Measurements from ENCODE around the gene ACAD11.

DNA sequence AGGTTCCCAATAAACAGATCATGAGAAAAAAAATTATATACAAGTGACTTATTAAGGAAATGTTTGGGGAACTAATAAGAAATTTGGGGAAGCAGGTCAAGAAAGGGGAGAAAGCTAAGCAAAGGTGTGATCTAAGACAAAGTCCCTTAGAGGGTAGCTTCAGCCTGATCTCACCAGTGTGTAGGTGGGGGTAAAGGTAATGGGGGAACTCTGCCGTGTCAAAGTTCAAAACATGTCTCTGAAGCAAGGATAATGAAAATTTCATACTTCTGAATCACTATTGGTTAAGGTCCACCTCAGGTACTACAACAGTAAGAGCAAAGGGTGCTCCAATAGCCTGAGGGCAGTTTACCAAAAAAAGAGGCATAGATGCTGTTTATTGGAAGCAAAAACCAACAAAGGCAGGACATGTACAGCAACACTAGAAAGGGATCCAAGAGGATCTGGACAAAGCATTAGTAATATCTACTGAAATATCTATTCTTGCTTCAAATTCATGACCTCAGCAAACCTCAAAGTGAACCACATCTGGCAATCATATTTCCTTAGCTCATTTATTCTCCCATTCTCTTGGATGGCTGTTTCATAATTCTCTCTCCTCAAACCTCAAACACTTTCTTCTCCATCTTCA, 6.9 kb downstream of the ACAD11 start:
- TF ChIP-seq, protein P1, sequence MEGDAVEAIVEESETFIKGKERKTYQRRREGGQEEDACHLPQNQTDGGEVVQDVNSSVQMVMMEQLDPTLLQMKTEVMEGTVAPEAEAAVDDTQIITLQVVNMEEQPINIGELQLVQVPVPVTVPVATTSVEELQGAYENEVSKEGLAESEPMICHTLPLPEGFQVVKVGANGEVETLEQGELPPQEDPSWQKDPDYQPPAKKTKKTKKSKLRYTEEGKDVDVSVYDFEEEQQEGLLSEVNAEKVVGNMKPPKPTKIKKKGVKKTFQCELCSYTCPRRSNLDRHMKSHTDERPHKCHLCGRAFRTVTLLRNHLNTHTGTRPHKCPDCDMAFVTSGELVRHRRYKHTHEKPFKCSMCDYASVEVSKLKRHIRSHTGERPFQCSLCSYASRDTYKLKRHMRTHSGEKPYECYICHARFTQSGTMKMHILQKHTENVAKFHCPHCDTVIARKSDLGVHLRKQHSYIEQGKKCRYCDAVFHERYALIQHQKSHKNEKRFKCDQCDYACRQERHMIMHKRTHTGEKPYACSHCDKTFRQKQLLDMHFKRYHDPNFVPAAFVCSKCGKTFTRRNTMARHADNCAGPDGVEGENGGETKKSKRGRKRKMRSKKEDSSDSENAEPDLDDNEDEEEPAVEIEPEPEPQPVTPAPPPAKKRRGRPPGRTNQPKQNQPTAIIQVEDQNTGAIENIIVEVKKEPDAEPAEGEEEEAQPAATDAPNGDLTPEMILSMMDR (IDR thresholded peaks at IDR 0.05), result no peak
- no peak for TF ChIP-seq ZFX (IDR thresholded peaks at IDR 0.05; ENCODE audit: borderline replicate concordance)

Measured in 22Rv1 (cell line).